Activated T-cell treated with anti-CD3 and anti-CD28 coated beads, Interleukin-2, amount 50 U/mL, for 1 hour (primary cell): ENCODE results near the gene SARS2.

ENCODE experiments used
- DNase-seq: peaks from one replicate; pipeline ENCODE4 v3.0.0-alpha.2; 2020

SARS2 gene

DNA sequence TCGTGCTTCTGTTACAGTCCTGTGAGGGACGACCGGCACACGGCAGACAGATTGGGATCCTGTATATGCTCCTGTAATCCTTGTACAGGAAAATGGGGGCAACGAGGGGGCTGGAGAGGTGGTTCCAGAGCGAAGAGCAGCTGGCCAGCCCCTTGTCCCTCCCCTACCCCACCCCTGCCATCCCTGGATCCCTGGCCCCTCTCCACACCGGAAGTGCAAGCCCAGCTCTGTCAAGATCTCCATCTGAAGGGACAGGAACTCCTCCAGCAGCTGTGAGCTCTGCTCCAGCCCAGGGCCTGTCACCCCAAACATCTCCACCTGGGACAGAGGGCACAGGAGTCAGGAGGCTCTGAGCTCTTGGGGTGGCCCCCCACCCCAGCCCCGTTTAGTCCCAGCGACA lies 13.0 kb downstream of the SARS2 start:
- no peak for DNase-seq

DNA sequence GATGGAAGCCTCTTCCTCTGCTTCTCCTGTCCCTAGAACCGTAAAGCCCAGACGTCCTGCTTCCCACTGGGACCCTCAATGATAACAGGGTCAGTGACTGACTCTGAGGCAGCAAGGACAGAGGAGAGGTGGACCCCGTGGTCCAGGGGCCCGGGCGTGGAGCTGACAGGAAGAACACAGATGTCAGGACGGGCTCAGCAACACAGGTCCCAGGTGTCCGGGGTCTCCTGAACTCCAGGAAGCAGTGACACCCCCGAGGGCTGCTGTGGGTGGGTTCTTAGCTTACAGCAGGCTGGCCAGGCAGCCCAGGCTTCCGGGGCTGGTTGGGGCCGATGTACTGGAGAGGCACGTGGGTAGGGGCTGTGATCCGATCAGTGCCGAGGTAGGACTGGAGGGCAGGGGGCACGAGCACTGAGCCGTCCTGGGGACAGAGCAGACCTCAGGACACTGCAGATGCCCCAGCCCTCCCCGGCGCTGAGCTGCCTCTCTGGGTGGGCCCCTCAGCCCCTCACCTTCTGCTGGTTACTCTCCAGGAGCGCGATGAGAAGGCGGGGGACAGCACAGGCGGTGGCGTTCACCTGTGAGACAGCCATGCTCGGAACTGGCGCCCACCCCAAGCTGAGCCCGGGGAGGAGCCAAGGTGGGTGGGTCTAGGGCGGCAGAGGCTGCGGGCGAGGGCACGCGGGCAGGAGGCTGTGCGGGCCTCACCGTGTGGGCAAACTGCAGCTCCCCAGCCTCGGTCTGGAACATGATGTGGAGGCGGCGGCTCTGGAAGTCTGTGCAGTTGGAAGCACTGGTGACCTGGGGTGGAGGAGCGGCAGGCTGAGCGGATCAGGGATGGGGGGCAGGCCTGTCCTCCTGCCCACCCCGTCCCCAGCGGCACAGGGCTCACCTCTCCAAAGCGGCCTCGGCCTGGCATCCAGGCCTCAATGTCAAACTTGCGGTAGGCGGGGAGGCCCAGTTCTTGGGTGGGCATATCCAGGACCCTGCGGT lies 14.9 kb downstream of the SARS2 start:
- DNase-seq, result no peak

DNA sequence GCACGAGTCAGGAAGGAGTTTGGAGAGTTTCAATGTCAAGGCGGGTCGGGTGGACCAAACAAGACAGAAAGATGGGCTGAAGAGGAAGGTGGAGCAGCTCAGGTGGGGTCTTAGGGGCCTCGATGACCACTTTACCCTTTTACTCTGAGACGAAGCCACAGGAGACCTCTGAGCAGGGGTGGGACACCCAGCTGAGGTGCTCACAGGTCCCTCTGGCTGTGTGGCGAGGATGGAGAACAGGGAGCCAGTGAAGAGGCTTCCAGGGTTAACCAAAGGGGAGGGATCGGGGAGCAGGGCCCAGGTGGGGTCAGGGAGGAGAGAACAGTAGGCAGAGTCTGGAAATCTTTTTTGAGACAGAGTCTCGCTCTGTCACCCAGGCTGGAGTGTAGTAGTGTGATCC lies 16.6 kb downstream of the SARS2 start:
- no peak for DNase-seq

DNA sequence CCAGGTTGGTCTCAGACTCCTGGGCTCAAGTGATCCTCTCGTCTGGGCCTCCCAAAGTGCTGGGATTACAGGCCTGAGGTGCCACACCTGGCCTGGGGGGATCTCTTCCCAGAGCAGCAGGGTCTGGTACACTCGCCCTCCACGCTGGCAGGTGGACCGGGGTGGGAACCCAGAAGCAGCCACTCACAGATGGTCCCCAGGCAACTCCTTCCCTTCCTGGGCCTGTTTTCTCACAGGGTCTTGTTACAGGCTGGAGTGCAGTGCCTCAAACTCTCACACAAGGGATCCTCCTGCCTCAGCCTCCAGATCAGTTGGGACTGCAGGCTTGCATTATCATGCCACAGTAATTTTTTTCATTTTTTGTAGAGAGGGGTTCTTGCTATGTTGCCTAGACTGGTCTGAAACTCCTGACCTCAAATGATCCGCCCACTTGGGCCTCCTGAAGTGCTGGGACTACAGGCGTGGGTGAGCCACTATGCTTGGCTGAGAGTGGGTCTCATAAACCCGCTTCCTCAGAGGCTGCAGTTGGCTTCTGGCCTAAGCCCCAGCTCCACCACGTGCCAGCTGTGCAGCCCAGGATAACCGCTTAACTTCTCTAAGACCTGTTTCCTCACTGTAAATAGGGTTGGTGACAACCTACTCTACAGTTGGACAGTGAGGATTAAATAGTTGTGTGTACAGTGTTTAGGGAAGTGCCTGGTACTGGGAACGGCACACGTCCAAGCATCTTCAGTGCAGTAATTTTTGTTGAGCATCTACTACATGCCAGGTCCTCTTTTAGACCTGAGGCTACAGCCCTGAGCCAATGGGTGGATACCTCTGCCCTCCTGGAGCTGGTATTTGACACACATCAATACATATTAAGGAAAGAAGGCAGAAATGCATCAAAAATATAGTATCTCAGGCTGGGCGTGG lies 17.7 kb downstream of the SARS2 start:
- DNase-seq, result no peak

DNA sequence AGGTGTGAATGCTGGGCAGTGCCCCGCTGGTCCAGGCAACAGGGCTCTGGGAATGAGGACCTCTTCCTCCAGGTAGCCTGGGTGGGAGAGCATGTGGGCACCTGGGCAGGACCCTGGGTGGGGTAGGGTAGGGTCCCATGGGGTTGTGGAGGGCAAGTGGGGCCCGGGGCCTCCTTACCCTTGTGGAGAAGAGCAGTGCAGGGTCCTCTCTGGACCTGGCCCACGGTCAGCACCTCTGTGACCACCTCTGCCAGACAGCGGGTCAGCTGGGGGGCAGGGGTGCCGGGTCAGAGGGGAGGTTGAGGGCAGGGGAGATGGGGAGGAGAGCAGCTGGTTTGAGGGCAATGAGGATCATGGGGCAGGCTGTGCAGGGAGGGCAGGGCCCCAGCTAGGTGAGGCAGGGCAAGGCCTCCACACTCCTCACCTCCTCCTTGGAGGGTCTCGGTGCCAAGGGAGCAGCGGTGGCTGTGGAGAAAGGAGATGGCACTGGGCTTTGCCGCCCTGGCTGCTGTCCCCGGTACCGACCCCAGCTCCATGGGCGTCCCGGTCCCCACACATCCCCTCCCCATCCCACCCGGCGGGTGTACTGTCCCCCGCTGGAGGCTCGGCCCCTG lies 19.1 kb downstream of the SARS2 start:
- no peak for DNase-seq

DNA sequence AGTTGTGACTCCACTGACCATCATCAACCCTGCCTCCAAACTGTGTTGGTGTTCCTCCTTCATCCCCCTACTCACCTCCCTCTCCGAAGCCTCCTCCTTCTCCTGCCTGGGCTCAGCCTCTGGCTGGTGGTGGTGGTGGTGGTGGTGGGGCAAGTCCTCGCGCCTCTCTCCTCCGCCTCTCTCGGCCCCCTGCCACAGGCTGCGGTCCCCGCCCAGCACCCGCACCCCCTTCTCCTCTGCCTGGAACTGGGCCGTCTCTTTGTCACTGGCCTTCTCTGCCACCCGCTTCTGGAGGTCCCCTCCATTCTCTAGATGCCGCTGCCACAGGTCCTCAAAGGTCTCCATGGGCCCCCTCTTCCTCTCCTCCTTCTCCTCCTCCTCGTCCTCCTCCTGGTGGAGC lies 20.1 kb downstream of the SARS2 start:
- DNase-seq, result no peak

DNA sequence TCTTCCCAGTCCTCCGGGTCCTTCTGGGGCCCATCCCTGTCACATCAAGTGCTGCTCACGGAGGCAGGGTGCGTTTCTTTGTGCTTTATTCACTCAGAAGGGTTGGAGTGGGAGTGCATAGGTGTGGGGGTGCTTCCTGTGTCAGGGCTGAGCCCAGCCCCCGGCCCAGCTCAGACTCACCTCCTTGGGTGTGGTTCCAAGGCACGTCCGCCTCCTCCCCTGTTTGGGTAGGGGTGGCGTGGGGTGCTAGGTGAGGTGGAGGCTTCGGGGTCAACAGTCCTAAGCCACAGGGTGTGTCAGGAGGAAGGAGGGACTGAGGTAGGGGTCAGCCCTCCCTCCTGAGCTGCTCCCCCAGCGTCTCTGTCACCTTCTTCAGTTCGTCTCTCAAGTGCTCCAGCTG lies 21.7 kb downstream of the SARS2 start:
- no peak for DNase-seq

DNA sequence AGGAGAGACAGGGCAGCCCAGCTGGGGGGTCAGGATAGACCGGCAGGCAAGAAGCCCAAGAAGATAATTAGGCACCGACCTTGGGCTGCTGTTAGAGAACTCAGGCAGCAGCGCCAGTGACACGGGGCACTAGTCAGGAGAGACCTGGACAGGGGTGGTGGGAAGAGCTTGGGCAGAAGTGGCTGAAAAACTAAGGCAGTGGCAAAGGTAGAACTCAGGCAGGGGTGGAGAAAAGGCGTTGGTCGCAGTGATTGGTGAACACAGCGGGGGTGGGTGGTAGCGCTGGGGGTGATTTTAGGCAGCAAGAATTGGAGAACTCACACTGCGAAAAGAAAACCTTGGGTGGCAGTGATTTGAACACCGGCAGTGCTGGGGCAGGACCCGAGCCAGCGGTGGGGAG lies 22.9 kb downstream of the SARS2 start:
- no peak for DNase-seq

DNA sequence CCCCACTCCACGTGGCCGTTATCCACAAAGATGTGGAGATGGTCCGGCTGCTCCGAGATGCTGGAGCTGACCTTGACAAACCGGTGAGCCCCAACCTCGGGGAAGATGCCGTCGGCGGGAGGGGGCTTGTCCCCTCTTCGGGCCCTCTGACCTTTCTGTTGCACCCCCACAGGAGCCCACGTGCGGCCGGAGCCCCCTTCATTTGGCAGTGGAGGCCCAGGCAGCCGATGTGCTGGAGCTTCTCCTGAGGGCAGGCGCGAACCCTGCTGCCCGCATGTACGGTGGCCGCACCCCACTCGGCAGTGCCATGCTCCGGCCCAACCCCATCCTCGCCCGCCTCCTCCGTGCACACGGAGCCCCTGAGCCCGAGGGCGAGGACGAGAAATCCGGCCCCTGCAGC lies 23.3 kb downstream of the SARS2 start:
- no peak for DNase-seq

DNA sequence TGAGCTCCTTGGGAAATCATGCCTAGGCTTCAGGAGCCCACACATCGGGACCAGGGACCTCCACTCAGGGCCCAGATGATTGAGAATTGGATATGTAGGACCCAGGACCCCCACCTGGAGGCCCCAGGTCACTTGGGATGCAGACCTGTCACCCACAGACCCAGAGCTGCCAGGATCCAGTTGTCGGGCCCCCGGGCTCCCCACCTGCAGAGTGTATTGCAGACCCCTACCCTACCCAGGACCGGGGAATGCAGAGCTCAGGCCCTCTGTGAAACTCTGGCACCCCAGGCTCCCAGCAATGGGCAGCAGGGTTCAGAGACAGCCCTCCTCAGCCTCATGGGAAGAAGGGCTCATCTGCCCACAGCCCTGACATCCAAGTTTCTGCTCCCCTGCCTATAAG lies 24.9 kb downstream of the SARS2 start:
- DNase-seq, result no peak

DNA sequence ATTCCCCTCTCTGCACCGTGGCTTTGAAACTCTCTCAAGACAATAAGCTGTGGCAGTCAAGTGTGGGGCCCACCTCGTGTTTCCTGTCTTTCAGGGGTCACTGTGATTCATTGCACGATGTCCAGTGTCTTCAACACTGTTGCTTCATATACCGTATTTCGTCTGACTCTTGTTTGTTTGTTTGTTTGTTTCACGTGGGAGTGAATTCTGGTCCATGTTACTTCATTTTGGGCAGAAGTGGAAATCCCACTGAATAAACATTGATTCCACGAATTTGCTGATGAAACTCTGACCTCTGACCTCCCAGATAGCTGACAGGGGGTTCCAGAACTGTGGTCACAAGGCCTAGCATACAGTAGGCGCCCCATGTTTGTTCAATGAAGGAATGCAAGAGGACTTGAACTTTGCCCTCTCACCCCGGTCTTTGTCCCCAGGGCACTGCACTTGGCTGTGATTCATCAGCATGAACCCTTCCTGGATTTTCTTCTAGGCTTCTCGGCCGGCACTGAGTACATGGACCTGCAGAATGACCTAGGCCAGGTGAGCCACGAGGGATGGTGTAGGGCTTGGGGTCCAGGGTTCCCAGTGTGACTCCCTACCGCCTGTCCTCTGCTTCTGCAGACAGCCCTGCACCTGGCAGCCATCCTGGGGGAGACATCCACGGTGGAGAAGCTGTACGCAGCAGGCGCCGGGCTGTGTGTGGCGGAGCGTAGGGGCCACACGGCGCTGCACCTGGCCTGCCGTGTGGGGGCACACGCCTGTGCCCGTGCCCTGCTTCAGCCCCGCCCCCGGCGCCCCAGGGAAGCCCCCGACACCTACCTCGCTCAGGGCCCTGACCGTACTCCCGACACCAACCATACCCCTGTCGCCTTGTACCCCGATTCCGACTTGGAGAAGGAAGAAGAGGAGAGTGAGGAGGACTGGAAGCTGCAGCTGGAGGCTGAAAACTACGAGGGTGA lies 25.7 kb downstream of the SARS2 start:
- no peak for DNase-seq

DNA sequence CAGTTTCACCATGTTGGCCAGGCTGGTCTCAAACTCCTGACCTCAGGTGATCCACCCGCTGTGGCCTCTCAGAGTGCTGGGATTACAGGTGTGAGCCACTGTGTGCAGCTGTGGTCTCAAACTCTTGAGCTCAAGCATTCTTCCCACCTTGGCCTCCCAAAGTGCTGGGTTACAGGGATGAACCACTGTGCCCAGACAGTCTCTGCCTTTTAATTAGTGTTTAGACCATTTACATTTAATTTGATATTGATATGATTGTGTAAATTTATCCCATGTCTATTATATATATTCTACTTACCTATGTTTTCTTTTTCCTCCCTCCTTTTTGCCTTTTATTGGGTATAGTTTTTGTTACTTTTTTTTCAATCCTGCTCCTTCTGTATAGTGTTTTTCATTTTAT lies 28.9 kb downstream of the SARS2 start:
- no peak for DNase-seq

DNA sequence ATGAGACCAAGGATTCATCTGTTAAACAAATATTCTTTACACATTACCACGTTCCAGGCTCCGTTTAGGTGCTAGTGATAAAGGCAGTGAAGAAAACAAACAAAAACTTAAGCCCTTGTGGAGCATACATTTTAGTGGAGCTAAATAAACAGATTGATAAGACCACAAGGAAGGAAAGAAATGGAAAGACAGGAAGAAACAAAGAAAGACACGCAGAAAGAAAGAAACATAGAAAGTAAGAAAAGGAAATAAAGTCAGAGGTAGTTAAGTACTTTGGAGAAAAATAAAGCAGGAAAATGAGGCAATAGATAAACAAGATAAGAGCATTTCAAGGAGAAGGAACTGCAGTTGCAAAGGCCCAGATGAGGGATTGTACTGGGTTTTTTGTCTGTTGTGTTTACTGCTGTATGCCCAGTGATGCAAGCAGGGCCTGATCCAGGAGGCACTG lies 29.8 kb downstream of the SARS2 start:
- DNase-seq, result no peak

DNA sequence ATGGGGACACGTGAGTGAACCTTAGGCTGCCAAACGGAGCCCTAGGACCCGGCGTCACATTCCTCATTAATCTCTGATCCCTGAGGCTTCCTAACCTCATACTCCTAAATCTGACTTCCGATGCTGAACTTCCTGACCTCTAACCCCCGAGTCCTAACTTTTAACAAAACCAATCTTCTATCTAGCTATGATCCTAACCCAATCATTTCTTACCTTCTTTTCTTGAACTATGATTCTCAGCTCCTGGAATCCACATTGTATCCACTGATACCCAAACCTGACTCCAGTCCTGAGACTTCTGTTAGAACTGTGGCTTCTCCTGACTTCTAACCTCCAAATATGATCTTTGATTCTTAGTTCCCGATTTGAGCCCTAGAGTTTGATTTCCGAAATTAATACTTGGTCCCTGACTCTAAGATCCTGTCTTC lies 30.3 kb downstream of the SARS2 start:
- DNase-seq, result no peak

DNA sequence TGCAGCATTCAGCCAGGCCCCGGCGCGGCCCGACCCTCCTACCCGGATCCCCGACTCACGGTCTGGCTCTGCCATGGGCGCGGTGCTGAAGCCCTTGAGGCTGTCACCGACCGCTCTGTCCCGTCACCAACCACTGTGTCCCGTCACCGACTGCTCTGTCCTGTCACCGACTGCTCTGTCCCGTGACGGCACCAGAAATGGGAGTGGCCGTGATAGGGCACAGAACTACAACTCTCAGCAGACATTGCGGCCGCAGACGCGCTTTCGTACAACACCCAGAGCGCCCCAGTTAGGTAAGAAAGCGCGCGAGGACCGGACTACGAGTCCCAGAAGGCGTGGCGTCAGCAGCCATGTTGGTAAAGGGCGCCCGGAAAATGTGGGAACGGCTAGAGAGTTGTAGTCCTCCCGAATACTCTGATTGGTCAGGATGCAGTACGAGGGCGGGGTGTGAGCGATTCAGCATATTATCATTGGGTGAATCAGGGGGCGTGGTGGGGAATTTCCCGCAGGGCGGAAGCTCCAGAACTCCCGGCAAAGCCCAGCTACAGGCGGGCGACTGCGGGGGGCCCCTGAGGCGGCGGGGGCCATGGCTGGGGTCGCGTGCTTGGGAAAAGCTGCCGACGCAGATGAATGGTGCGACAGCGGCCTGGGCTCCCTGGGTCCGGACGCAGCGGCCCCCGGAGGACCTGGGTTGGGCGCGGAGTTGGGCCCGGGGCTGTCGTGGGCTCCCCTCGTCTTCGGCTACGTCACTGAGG lies 30.9 kb downstream of the SARS2 start, which contains the start of the genes NFKBIB and SIRT2:
NFKBIB (plus strand) TSS at position 523 of the 755 bp plus-strand sequence; CDS start at position 587, 64 bp downstream.
SIRT2 (minus strand) TSS at position 172 of the 755 bp plus-strand sequence; CDS start at position 75, 97 bp downstream.
- peak; percentile 97 for DNase-seq

DNA sequence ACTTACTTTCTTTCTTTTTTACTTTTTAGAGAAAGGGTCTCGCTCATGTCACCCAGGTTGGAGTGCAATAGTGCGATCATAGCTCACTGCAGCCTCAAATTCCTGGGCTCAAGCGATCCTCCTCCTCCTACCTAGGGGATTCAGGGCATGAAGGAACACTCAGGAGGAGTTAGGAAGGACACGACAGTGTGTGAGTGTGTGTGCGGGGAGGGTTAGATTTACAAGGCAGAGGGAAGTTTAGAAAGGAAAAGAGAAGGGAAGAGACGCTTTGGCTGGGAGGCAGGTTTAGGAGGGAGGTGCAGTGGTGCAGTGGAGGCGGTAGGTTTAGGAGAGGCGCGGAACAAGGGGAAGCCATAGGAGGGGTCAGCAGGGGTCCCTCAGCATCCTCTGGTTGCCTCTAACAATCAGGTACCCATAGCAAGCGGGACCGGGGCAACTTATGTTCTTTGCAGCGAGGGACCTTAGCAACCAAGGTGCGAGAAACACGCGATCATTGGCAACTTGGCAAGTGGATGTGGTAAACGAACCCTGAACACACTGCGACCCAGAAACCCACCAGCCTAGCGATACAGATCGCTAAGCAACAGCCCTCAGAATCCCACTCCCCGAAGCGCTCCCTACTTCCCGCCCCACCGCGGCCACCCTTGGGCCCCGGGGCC lies 31.6 kb downstream of the SARS2 start:
- DNase-seq, result no peak

DNA sequence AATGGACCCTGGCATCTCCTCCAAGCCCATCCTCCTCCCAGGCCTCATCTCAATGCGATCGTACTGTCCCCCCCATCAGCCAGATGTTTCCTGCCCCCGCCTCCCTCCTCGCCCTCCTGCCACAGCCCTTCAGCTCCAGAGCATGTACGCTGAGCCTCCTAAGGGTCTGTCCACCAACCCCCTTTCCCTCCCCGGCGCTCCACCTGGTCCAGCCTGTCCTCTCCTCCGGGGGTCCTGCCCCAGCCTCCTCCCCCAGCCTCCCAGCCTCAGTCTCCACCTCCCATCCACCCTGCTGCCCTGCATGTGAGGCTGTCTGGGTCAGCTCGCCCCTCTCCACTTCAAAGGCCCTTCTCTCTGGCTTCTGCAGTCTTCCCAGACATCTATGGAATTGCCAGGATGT lies 35.6 kb downstream of the SARS2 start:
- no peak for DNase-seq

DNA sequence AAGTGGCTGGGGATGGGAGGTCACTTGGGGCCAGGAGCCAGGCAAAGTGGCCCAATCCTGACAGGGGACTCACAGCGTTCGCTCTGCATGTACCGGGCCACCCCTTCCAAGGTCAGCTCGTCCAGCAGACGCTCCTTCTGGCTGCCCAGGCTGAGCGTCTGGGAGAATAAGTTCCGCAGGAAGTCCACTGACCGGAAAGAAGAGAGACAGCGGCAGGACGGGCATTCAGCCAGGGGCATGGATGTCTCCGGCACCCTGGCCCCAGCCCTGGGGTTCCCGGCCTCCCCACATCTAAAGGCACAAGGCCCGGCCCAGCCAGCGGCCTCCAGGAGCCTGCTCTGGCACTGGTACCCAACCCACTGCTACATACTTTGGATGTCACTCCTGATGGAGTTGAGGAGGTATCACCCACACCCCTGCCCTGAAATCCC lies 37.2 kb downstream of the SARS2 start:
- no peak for DNase-seq

DNA sequence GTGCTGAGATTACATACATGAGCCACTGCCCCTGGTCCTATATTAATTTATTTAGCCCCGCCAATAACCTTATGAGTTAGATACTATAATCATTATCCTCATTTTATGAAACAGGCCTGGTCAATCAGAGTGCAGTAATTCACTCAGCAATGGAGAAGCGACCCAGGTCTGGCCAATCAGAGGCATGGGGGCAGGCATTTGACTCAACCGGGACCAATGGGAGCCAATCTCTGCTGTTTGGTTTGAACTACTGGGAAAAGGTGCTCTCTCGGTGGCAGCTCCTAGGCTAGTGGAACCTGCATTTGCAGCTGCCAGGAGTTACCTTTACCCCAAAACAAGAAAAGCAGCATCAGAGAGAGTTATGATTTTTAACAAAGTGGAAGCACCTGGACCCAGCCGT lies 37.7 kb downstream of the SARS2 start:
- no peak for DNase-seq

DNA sequence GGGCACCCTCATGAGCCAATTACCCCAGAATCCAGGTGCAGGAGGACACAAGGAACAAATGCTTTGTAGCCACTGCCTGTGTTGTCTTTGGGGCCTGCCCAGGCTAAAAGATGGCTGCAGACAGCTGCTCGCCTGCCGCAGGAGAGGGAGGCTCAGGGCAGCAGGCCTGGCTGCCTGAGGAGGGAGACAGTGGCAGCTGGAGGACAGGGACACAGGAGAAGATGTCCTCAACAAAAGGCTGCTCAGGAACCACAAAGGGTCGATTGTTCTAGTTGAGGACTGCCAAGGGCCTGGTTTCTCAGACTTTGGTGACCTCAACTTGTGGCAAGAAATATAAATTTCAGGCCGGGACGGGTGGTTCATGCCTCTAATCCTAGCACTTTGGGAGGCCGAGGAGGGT lies 38.8 kb downstream of the SARS2 start:
- DNase-seq, result no peak
